HUES64 (cell line): ENCODE data around the gene GRIN2D.

Source experiments
- H3K27ac ChIP-seq: 2 replicates; pipeline ENCODE4 v1.7.0; 2013; ENCODE audit warnings: low read depth, low read length, inconsistent platforms
- H3K27me3 ChIP-seq: 2 replicates; pipeline ENCODE4 v1.6.1; 2013; ENCODE audit warnings: mild to moderate bottlenecking, low read length; ENCODE audit not compliant: insufficient read depth
- H3K36me3 ChIP-seq: 2 replicates; pipeline ENCODE4 v1.6.1; 2013; ENCODE audit warnings: mild to moderate bottlenecking, low read length; ENCODE audit not compliant: insufficient read depth
- H3K4me1 ChIP-seq: 2 replicates; pipeline ENCODE4 v1.6.1; 2013; ENCODE audit warnings: mild to moderate bottlenecking, low read length, moderate library complexity; ENCODE audit not compliant: insufficient read depth
- H3K4me3 ChIP-seq: 2 replicates; pipeline ENCODE4 v1.5.1; 2013; ENCODE audit warnings: mild to moderate bottlenecking, low read length, moderate library complexity
- H3K9ac ChIP-seq: 2 replicates; pipeline ENCODE4 v1.6.1; 2013; ENCODE audit warnings: mild to moderate bottlenecking, low read depth, low read length
- H3K9me3 ChIP-seq: 2 replicates; pipeline ENCODE4 v1.6.1; 2013; ENCODE audit warnings: low read depth, low read length; ENCODE audit not compliant: insufficient read depth
- WGBS: fragments of 150-250, 120-280 bp; methylation state at CpG from one replicate; pipeline ENCODE4 v1.1.7; 2013; ENCODE audit warnings: missing lambda C conversion rate; 5-methylcytosine and 5-hydroxymethylcytosine counted together

The GRIN2D gene

GRCh38 chr19:48400018-48400742, 6.7 kb downstream of the GRIN2D start:
- peak overlapping the region; percentile 83 for H3K27ac ChIP-seq
- peaks cover 31% of the 10 kb centered on the region for H3K27me3 ChIP-seq
- H3K9ac ChIP-seq = peak overlapping the region; percentile 55
- H3K4me1 ChIP-seq = peaks cover 16% of the 10 kb centered on the region; the same call in 1 of the 2 replicates
- no peaks in the 10 kb centered on the region for H3K9me3 ChIP-seq
- WGBS = 33% methylated on average over 14 of the region's 14 CpGs
- H3K4me3 ChIP-seq = peak overlapping the region; percentile 38
- H3K36me3 ChIP-seq = no peaks in the 10 kb centered on the region

GRCh38 chr19:48401287-48401686, 7.8 kb downstream of the GRIN2D start:
- no peaks in the 10 kb centered on the region for H3K9me3 ChIP-seq
- 88% methylated on average over 5 of the region's 5 CpGs for WGBS
- peak overlapping the region; percentile 59 for H3K27ac ChIP-seq
- peaks cover 11% of the 10 kb centered on the region; the same call in 1 of the 2 replicates for H3K4me1 ChIP-seq
- no peaks in the 10 kb centered on the region for H3K36me3 ChIP-seq
- H3K27me3 ChIP-seq = peaks cover 20% of the 10 kb centered on the region
- peak overlapping the region; percentile 10; the same call in 1 of the 2 replicates for H3K9ac ChIP-seq
- H3K4me3 ChIP-seq = no peak overlapping the region

- Histone ChIP-seq H3K4me3 (no peak overlapping the region), H3K9me3 (no peaks in the 10 kb centered on the region), H3K36me3 (no peaks in the 10 kb centered on the region), H3K4me1 (peaks cover 17% of the 10 kb centered on the region; the same call in 1 of the 2 replicates), H3K27ac (no peak overlapping the region), H3K27me3 (no peaks in the 10 kb centered on the region), H3K9ac (no peak overlapping the region)
- WGBS = 45% methylated on average over 3 of the region's 3 CpGs
These were observed 10.1 kb downstream of the GRIN2D start for GRCh38 chr19:48403606-48404005.

GRCh38 chr19:48405010-48405659, 11.7 kb downstream of the GRIN2D start:
- H3K9ac ChIP-seq = no peak overlapping the region
- peaks cover 17% of the 10 kb centered on the region; the same call in 1 of the 2 replicates for H3K4me1 ChIP-seq
- no peaks in the 10 kb centered on the region for H3K9me3 ChIP-seq
- H3K27ac ChIP-seq = no peak overlapping the region
- H3K27me3 ChIP-seq = no peaks in the 10 kb centered on the region
- 97% methylated on average over 27 of the region's 27 CpGs for WGBS
- H3K4me3 ChIP-seq = no peak overlapping the region
- H3K36me3 ChIP-seq = no peaks in the 10 kb centered on the region

GRCh38 chr19:48405850-48406249, 12.4 kb downstream of the GRIN2D start:
- Histone ChIP-seq H3K9me3 (no peaks in the 10 kb centered on the region), H3K36me3 (no peaks in the 10 kb centered on the region), H3K4me3 (no peak overlapping the region), H3K27me3 (no peaks in the 10 kb centered on the region), H3K9ac (no peak overlapping the region), H3K4me1 (peaks cover 17% of the 10 kb centered on the region; the same call in 1 of the 2 replicates), H3K27ac (no peak overlapping the region)
- 87% methylated on average over 13 of the region's 13 CpGs for WGBS

GRCh38 chr19:48413879-48414587, 20.6 kb downstream of the GRIN2D start:
- WGBS = 49% methylated on average over 24 of the region's 24 CpGs
- Histone ChIP-seq H3K27ac (peak overlapping the region; percentile 72; the same call in 1 of the 2 replicates), H3K4me1 (peaks cover 7% of the 10 kb centered on the region), H3K27me3 (no peaks in the 10 kb centered on the region), H3K9me3 (no peaks in the 10 kb centered on the region), H3K36me3 (peaks cover 5% of the 10 kb centered on the region; the same call in 1 of the 2 replicates), H3K4me3 (peak overlapping the region; percentile 56), H3K9ac (peak overlapping the region; percentile 48)

- WGBS = 53% methylated on average over 14 of the region's 14 CpGs
- Histone ChIP-seq H3K27me3 (no peaks in the 10 kb centered on the region), H3K27ac (no peak overlapping the region), H3K9ac (no peak overlapping the region), H3K9me3 (no peaks in the 10 kb centered on the region), H3K4me1 (peaks cover 7% of the 10 kb centered on the region), H3K4me3 (no peak overlapping the region; the same call in 1 of the 2 replicates), H3K36me3 (peaks cover 5% of the 10 kb centered on the region; the same call in 1 of the 2 replicates)
These were observed 21.9 kb downstream of the GRIN2D start for GRCh38 chr19:48415395-48415794.

- H3K27me3 ChIP-seq = no peaks in the 10 kb centered on the region
- no peak overlapping the region for H3K9ac ChIP-seq
- H3K36me3 ChIP-seq = peaks cover 5% of the 10 kb centered on the region; the same call in 1 of the 2 replicates
- no peaks in the 10 kb centered on the region for H3K9me3 ChIP-seq
- 92% methylated on average over 30 of the region's 30 CpGs for WGBS
- peaks cover 7% of the 10 kb centered on the region for H3K4me1 ChIP-seq
- no peak overlapping the region; the same call in 1 of the 2 replicates for H3K4me3 ChIP-seq
- H3K27ac ChIP-seq = no peak overlapping the region
These were observed 22.3 kb downstream of the GRIN2D start for GRCh38 chr19:48415806-48416221.

- WGBS = 84% methylated on average over 7 of the region's 7 CpGs
- H3K4me3 ChIP-seq = no peak overlapping the region
- H3K4me1 ChIP-seq = peaks cover 7% of the 10 kb centered on the region
- no peak overlapping the region for H3K27ac ChIP-seq
- H3K9ac ChIP-seq = no peak overlapping the region
- H3K36me3 ChIP-seq = peaks cover 5% of the 10 kb centered on the region; the same call in 1 of the 2 replicates
- H3K9me3 ChIP-seq = no peaks in the 10 kb centered on the region
- H3K27me3 ChIP-seq = no peaks in the 10 kb centered on the region
These were observed 24.0 kb downstream of the GRIN2D start for GRCh38 chr19:48417421-48417820.

- WGBS = 86% methylated on average over 6 of the region's 6 CpGs
- Histone ChIP-seq H3K4me3 (no peak overlapping the region), H3K27ac (no peak overlapping the region), H3K9ac (no peak overlapping the region), H3K36me3 (peaks cover 5% of the 10 kb centered on the region; the same call in 1 of the 2 replicates), H3K4me1 (peaks cover 7% of the 10 kb centered on the region), H3K9me3 (no peaks in the 10 kb centered on the region), H3K27me3 (no peaks in the 10 kb centered on the region)
These were observed 25.0 kb downstream of the GRIN2D start for GRCh38 chr19:48418317-48419064.
